Measurements from ENCODE around the gene PCBP1. TPM values are rescaled to one million over a fixed set of nuclear protein-coding genes. Genes with fewer than 3 reads are reported as not detected.

The PCBP1 gene
- total RNA-seq, 2 experiments from 2014 or later: 58.2 to 423 TPM

- no peak for DNase-seq (ENCODE audit: low spot score)
- H3K4me3 ChIP-seq (ENCODE audit: low read depth, low read length, poor library complexity, severe bottlenecking): no peak overlapping the region
- intact Hi-C loops (cut with micrococcal nuclease; ENCODE audit: unreplicated experiment): no loop called here
- H3K9me3 ChIP-seq (ENCODE audit: low read length): no peaks in the 10 kb centered on the region
- H3K79me2 ChIP-seq (ENCODE audit: insufficient read depth, low read depth, low read length): no peaks in the 10 kb centered on the region
- H3K27ac ChIP-seq (ENCODE audit: low read depth, low read length, poor library complexity, severe bottlenecking): no peak overlapping the region
- H4K20me1 ChIP-seq (ENCODE audit: insufficient read depth, low read length): no peaks in the 10 kb centered on the region
- no peaks in the 10 kb centered on the region for H3K9me2 ChIP-seq (ENCODE audit: insufficient read depth, low read length)
- ChIA-PET POLR2A (interaction anchor here (1.4 to 1.5 kb wide), 2 partner anchors 9 to 23 kb away, joined by 3 to 8 read pairs; no protein-coding TSS in a partner anchor), CTCF (ENCODE audit: unreplicated experiment) (interaction anchor here (1.0 kb wide), 1 partner anchor 9 kb away, joined by 3 read pairs; no protein-coding TSS in a partner anchor)
- peaks cover 93% of the 10 kb centered on the region for H3K36me3 ChIP-seq (ENCODE audit: insufficient read depth, low read length)
- no peaks in the 10 kb centered on the region for H3K4me1 ChIP-seq (ENCODE audit: insufficient read depth, low read length, poor library complexity, severe bottlenecking)
- H2AFZ ChIP-seq (ENCODE audit: low read length): no peak overlapping the region
- no peak overlapping the region for H3K4me2 ChIP-seq (ENCODE audit: low read length)
- no TSS peak for BruUV-seq (replicated peaks)
- no peak for TF ChIP-seq CTCF (conservative IDR thresholded peaks at IDR 0.05; ENCODE audit: low read length)
- no peak for TF ChIP-seq EZH2phosphoT487 (IDR thresholded peaks at IDR 0.05; ENCODE audit: borderline replicate concordance, low read depth, low read length)
Measured at GRCh38 chr2:70062270-70062669, 25.0 kb upstream of the PCBP1 start.

- H2AFZ ChIP-seq (ENCODE audit: low read length): no peak overlapping the region
- BruUV-seq (replicated peaks): no TSS peak
- no peaks in the 10 kb centered on the region for H4K20me1 ChIP-seq (ENCODE audit: insufficient read depth, low read length)
- H3K79me2 ChIP-seq (ENCODE audit: insufficient read depth, low read depth, low read length): peaks cover 4% of the 10 kb centered on the region; the same call in 1 of the 2 replicates
- no peak overlapping the region for H3K27ac ChIP-seq (ENCODE audit: low read depth, low read length, poor library complexity, severe bottlenecking)
- ChIA-PET CTCF (ENCODE audit: unreplicated experiment) (no interaction called here), POLR2A (interaction anchor here (1.0 to 1.1 kb wide), 2 partner anchors 14 to 154 kb away, joined by 3 read pairs; no protein-coding TSS in a partner anchor)
- intact Hi-C loops (cut with micrococcal nuclease; ENCODE audit: unreplicated experiment): no loop called here
- peaks cover 77% of the 10 kb centered on the region for H3K36me3 ChIP-seq (ENCODE audit: insufficient read depth, low read length)
- no peaks in the 10 kb centered on the region for H3K9me2 ChIP-seq (ENCODE audit: insufficient read depth, low read length)
- DNase-seq (ENCODE audit: low spot score): no peak
- H3K4me1 ChIP-seq (ENCODE audit: insufficient read depth, low read length, poor library complexity, severe bottlenecking): peaks cover 24% of the 10 kb centered on the region
- H3K4me3 ChIP-seq (ENCODE audit: low read depth, low read length, poor library complexity, severe bottlenecking): no peak overlapping the region
- no peaks in the 10 kb centered on the region for H3K9me3 ChIP-seq (ENCODE audit: low read length)
- no peak overlapping the region for H3K4me2 ChIP-seq (ENCODE audit: low read length)
- no peak for TF ChIP-seq EZH2phosphoT487 (IDR thresholded peaks at IDR 0.05; ENCODE audit: borderline replicate concordance, low read depth, low read length)
- no peak for TF ChIP-seq CTCF (conservative IDR thresholded peaks at IDR 0.05; ENCODE audit: low read length)
Measured at GRCh38 chr2:70068119-70068518, 19.2 kb upstream of the PCBP1 start.

- Histone ChIP-seq H3K79me2 (ENCODE audit: insufficient read depth, low read depth, low read length) (peaks cover 4% of the 10 kb centered on the region; the same call in 1 of the 2 replicates), H4K20me1 (ENCODE audit: insufficient read depth, low read length) (no peaks in the 10 kb centered on the region), H3K4me3 (ENCODE audit: low read depth, low read length, poor library complexity, severe bottlenecking) (no peak overlapping the region), H3K9me2 (ENCODE audit: insufficient read depth, low read length) (no peaks in the 10 kb centered on the region), H3K36me3 (ENCODE audit: insufficient read depth, low read length) (peaks cover 76% of the 10 kb centered on the region), H2AFZ (ENCODE audit: low read length) (no peak overlapping the region), H3K9me3 (ENCODE audit: low read length) (no peaks in the 10 kb centered on the region), H3K4me2 (ENCODE audit: low read length) (no peak overlapping the region), H3K27ac (ENCODE audit: low read depth, low read length, poor library complexity, severe bottlenecking) (no peak overlapping the region), H3K4me1 (ENCODE audit: insufficient read depth, low read length, poor library complexity, severe bottlenecking) (peaks cover 33% of the 10 kb centered on the region)
- ChIA-PET CTCF (ENCODE audit: unreplicated experiment) (no interaction called here), POLR2A (interaction anchor here (0.7 to 1.3 kb wide), 4 partner anchors 64 to 773 kb away, joined by 3 to 4 read pairs (median 3); no protein-coding TSS in a partner anchor)
- no peak for TF ChIP-seq EZH2phosphoT487 (IDR thresholded peaks at IDR 0.05; ENCODE audit: borderline replicate concordance, low read depth, low read length)
- no peak for TF ChIP-seq CTCF (conservative IDR thresholded peaks at IDR 0.05; ENCODE audit: low read length)
- intact Hi-C loops (cut with micrococcal nuclease; ENCODE audit: unreplicated experiment): no loop called here
- no peak for DNase-seq (ENCODE audit: low spot score)
- no TSS peak for BruUV-seq (replicated peaks)
Measured at GRCh38 chr2:70069049-70069448, 18.2 kb upstream of the PCBP1 start.

Measured in OCI-LY7 (cell line).